H9 (cell line): ENCODE measurements around the gene BASP1. TPM values are rescaled to one million over a fixed set of nuclear protein-coding genes. Genes with fewer than 3 reads are reported as not detected.

Experiments used
- DNase-seq: peaks from one replicate; pipeline ENCODE4 v3.0.0-alpha.2; 2017
- H2AFZ ChIP-seq: one replicate; pipeline ENCODE4 v1.6.1; 2013; ENCODE audit warnings: mild to moderate bottlenecking, low read length, control low read depth, moderate library complexity
- H2AK5ac ChIP-seq: 2 replicates; pipeline ENCODE4 v1.6.1; 2013; ENCODE audit warnings: low read length, control low read depth, mixed read lengths; ENCODE audit not compliant: insufficient read length
- H2BK120ac ChIP-seq: one replicate; pipeline ENCODE4 v1.6.1; 2013; ENCODE audit warnings: low read depth, mild to moderate bottlenecking, low read length, control low read depth, inconsistent platforms; ENCODE audit not compliant: poor library complexity, severe bottlenecking
- H2BK12ac ChIP-seq: 2 replicates; pipeline ENCODE4 v1.6.1; 2013; ENCODE audit warnings: low read length, control low read depth, mixed read lengths, low read depth; ENCODE audit not compliant: insufficient read length
- H2BK15ac ChIP-seq: 2 replicates; pipeline ENCODE4 v1.6.1; 2013; ENCODE audit warnings: low read depth, low read length, control low read depth
- H2BK20ac ChIP-seq: one replicate; pipeline ENCODE4 v1.6.1; 2013; ENCODE audit warnings: low read depth, mild to moderate bottlenecking, low read length, control low read depth, inconsistent platforms; ENCODE audit not compliant: poor library complexity, severe bottlenecking
- H2BK5ac ChIP-seq: 2 replicates; pipeline ENCODE4 v1.6.1; 2013; ENCODE audit warnings: low read length, control low read depth, mixed read lengths; ENCODE audit not compliant: insufficient read length
- H3K14ac ChIP-seq: 2 replicates; pipeline ENCODE4 v1.6.1; 2013; ENCODE audit warnings: low read length, control low read depth; ENCODE audit not compliant: insufficient read depth
- H3K18ac ChIP-seq: 2 replicates; pipeline ENCODE4 v1.6.1; 2013; ENCODE audit warnings: low read depth, mild to moderate bottlenecking, mixed read lengths, low read length, control low read depth; ENCODE audit not compliant: insufficient read length
- H3K23ac ChIP-seq: 2 replicates; pipeline ENCODE4 v1.6.1; 2013; ENCODE audit warnings: low read length, control low read depth, mixed read lengths, low read depth; ENCODE audit not compliant: insufficient read length
- H3K23me2 ChIP-seq: 2 replicates; pipeline ENCODE4 v1.6.1; 2013; ENCODE audit warnings: low read depth, mild to moderate bottlenecking, mixed read lengths, low read length, control low read depth; ENCODE audit not compliant: insufficient read length, poor library complexity, severe bottlenecking
- H3K27ac ChIP-seq: 2 replicates; pipeline ENCODE4 v1.5.1; 2013; ENCODE audit warnings: low read length, control low read depth, mixed read lengths, low read depth; ENCODE audit not compliant: insufficient read length
- H3K27me3 ChIP-seq: 2 replicates; pipeline ENCODE4 v1.6.1; 2013; ENCODE audit warnings: low read length, control low read depth, inconsistent platforms; ENCODE audit not compliant: insufficient read depth
- H3K4ac ChIP-seq: 2 replicates; pipeline ENCODE4 v1.6.1; 2013; ENCODE audit warnings: low read depth, mild to moderate bottlenecking, control low read depth, inconsistent platforms, low read length, moderate library complexity
- H3K4me1 ChIP-seq: 2 replicates; pipeline ENCODE4 v1.6.1; 2013; ENCODE audit warnings: low read length, control low read depth, inconsistent platforms; ENCODE audit not compliant: insufficient read depth
- H3K4me2 ChIP-seq: 2 replicates; pipeline ENCODE4 v1.6.1; 2013; ENCODE audit warnings: low read length, control low read depth, mixed read lengths; ENCODE audit not compliant: insufficient read length, insufficient read depth
- H3K56ac ChIP-seq: 2 replicates; pipeline ENCODE4 v1.6.1; 2013; ENCODE audit warnings: low read depth, mild to moderate bottlenecking, mixed read lengths, low read length, control low read depth; ENCODE audit not compliant: insufficient read length
- H3K79me1 ChIP-seq: 2 replicates; pipeline ENCODE4 v1.6.1; 2013; ENCODE audit warnings: low read depth, mild to moderate bottlenecking, moderate library complexity, low read length, control low read depth, inconsistent platforms; ENCODE audit not compliant: insufficient read depth, poor library complexity, severe bottlenecking
- H3K79me2 ChIP-seq: 2 replicates; pipeline ENCODE4 v1.6.1; 2013; ENCODE audit warnings: low read length, control low read depth, inconsistent platforms; ENCODE audit not compliant: insufficient read depth
- H3K9ac ChIP-seq: 2 replicates; pipeline ENCODE4 v1.6.1; 2013; ENCODE audit warnings: low read length, control low read depth, mixed read lengths; ENCODE audit not compliant: insufficient read length; ENCODE audit errors: extremely low read depth
- H3K9me3 ChIP-seq: one replicate; pipeline ENCODE4 v1.6.1; 2013; ENCODE audit warnings: low read depth, low read length, inconsistent platforms; ENCODE audit not compliant: control insufficient read depth
- H3T11ph ChIP-seq: one replicate; pipeline ENCODE4 v1.6.1; 2013; ENCODE audit warnings: mild to moderate bottlenecking, low read length, control low read depth, inconsistent platforms
- H4K20me1 ChIP-seq: one replicate; pipeline ENCODE4 v1.6.1; 2013; ENCODE audit not compliant: control insufficient read depth, insufficient read length, insufficient read depth
- H4K5ac ChIP-seq: 2 replicates; pipeline ENCODE4 v1.6.1; 2013; ENCODE audit warnings: low read depth, mild to moderate bottlenecking, mixed read lengths, low read length, control low read depth; ENCODE audit not compliant: insufficient read length
- H4K8ac ChIP-seq: replicated peaks from 2 replicates; pipeline ENCODE4 v1.6.1; 2013; ENCODE audit warnings: low read length, control low read depth, mixed read lengths, low read depth; ENCODE audit not compliant: insufficient read length
- H4K91ac ChIP-seq: 2 replicates; pipeline ENCODE4 v1.6.1; 2013; ENCODE audit warnings: low read depth, mild to moderate bottlenecking, moderate library complexity, mixed read lengths, low read length, control low read depth; ENCODE audit not compliant: insufficient read length
- H3K27ac Mint-ChIP-seq, 3 experiments: 2 replicates in 2 of 3; 3 replicates in 1 of 3; pipeline ENCODE4 v1.8.0; 2020 to 2021; ENCODE audit warnings: mixed read lengths in 3 of 3, mild to moderate bottlenecking in 1 of 3, moderate library complexity in 1 of 3
- H3K27me3 Mint-ChIP-seq: 2 replicates; pipeline ENCODE4 v1.8.0; 2021; ENCODE audit warnings: low read depth, mild to moderate bottlenecking, moderate library complexity, mixed read lengths
- H3K36me3 Mint-ChIP-seq, 3 experiments: 2 replicates in 2 of 3; 3 replicates in 1 of 3; pipeline ENCODE4 v1.8.0; 2020 to 2021; ENCODE audit warnings: low read depth in 3 of 3, mixed read lengths in 3 of 3; ENCODE audit not compliant: insufficient read depth in 1 of 3
- H3K4me1 Mint-ChIP-seq, 2 experiments: 2 replicates each; pipeline ENCODE4 v1.8.0; 2020; ENCODE audit warnings: mixed read lengths in 2 of 2
- H3K4me3 Mint-ChIP-seq, 2 experiments: 2 replicates in 1 of 2; 3 replicates in 1 of 2; pipeline ENCODE4 v1.8.0; 2020 to 2021; ENCODE audit warnings: mild to moderate bottlenecking in 2 of 2, mixed read lengths in 2 of 2, moderate library complexity in 1 of 2
- H3K9me3 Mint-ChIP-seq, 2 experiments: 2 replicates in 1 of 2; 3 replicates in 1 of 2; pipeline ENCODE4 v1.8.0; 2020; ENCODE audit warnings: mild to moderate bottlenecking in 2 of 2, mixed read lengths in 2 of 2, moderate library complexity in 1 of 2
- WGBS: extraction: QIAGEN DNeasy Blood & Tissue Kit; methylation state at CpG from one replicate; pipeline ENCODE4 v1.1.7; 2013; ENCODE audit warnings: missing lambda C conversion rate, low lambda C conversion rate, mixed read lengths; ENCODE audit not compliant: insufficient read length; ENCODE audit errors: extremely low coverage; 5-methylcytosine and 5-hydroxymethylcytosine counted together
- total RNA-seq: library from RNA; stranded (reverse); gene quantifications from 2 replicates; pipeline ENCODE4 v1.2.1, GENCODE V29; 2021
- TF ChIP-seq, protein P1 (sequence below): fragments of 200-600 bp; sonication (generic); conservative IDR thresholded peaks from 3 replicates; pipeline ENCODE4 v1.8.0; 2021; ENCODE audit warnings: antibody characterized with exemption, mild to moderate bottlenecking

The BASP1 gene
- total RNA-seq, 1 experiment from 2014 or later = 180 TPM

DNA sequence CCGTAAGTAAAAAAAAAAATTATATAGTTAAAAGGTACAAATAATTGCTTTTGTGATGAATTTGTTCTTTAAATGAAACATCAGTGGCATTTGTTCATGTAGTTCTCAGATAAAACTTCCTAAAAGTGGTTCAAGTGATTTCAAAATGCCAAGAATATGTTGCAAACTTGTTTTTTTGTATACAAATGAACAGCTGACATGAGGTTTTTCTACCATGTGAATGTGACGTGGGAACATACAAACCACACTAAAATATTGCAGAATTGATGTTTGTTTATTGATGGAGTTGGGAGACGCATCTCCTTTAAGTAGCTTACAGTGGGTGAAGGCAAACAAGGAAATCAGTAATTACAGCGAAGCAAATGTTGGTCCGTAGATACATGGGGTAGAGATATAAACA, 16.9 kb downstream of the BASP1 start:
- Histone ChIP-seq H4K8ac (no peak overlapping the region), H3K79me2 (peaks cover 40% of the 10 kb centered on the region), H3K79me1 (peaks cover 8% of the 10 kb centered on the region), H2BK12ac (no peak overlapping the region), H3K4ac (no peak overlapping the region), H3K4me2 (no peak overlapping the region), H3K4me1 (peaks cover 2% of the 10 kb centered on the region; the same call in 1 of the 2 replicates), H4K20me1 (no peaks in the 10 kb centered on the region), H3K27me3 (no peaks in the 10 kb centered on the region), H3K9me3 (no peaks in the 10 kb centered on the region), H3T11ph (no peak overlapping the region), H2BK5ac (no peak overlapping the region), H4K91ac (no peak overlapping the region), H3K27ac (no peak overlapping the region), H3K23me2 (no peaks in the 10 kb centered on the region), H2AFZ (no peak overlapping the region), H3K18ac (no peak overlapping the region), H2BK120ac (no peak overlapping the region), H3K56ac (no peak overlapping the region), H4K5ac (no peak overlapping the region), H3K23ac (no peak overlapping the region), H3K14ac (no peak overlapping the region), H2AK5ac (no peak overlapping the region), H2BK15ac (no peak overlapping the region), H2BK20ac (no peak overlapping the region), H3K9ac (no peak overlapping the region)
- Mint-ChIP-seq H3K27me3 (no peaks in the 10 kb centered on the region), H3K4me3 (no peak overlapping the region), H3K27ac (no peak overlapping the region; a peak in 2 of 7 replicates), H3K9me3 (no peaks in the 10 kb centered on the region), H3K4me1 (peaks cover 22 to 39% of the 10 kb centered on the region in 2 experiments), H3K36me3 (peaks cover 35 to 69% (median 53%) of the 10 kb centered on the region in 3 experiments; a peak in 6 of 7 replicates)
- TF ChIP-seq, protein P1, sequence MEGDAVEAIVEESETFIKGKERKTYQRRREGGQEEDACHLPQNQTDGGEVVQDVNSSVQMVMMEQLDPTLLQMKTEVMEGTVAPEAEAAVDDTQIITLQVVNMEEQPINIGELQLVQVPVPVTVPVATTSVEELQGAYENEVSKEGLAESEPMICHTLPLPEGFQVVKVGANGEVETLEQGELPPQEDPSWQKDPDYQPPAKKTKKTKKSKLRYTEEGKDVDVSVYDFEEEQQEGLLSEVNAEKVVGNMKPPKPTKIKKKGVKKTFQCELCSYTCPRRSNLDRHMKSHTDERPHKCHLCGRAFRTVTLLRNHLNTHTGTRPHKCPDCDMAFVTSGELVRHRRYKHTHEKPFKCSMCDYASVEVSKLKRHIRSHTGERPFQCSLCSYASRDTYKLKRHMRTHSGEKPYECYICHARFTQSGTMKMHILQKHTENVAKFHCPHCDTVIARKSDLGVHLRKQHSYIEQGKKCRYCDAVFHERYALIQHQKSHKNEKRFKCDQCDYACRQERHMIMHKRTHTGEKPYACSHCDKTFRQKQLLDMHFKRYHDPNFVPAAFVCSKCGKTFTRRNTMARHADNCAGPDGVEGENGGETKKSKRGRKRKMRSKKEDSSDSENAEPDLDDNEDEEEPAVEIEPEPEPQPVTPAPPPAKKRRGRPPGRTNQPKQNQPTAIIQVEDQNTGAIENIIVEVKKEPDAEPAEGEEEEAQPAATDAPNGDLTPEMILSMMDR = no peak
- WGBS = no CpG with 5 or more reads among the region's 5 CpGs
- no peak for DNase-seq
